ENCODE data around the gene USO1.
"Not testable (repeated sequence)": the region's sequence is repeated elsewhere in the genome, so short reads cannot be mapped to it uniquely, and the experiment has no call there.

USO1 gene

DNA sequence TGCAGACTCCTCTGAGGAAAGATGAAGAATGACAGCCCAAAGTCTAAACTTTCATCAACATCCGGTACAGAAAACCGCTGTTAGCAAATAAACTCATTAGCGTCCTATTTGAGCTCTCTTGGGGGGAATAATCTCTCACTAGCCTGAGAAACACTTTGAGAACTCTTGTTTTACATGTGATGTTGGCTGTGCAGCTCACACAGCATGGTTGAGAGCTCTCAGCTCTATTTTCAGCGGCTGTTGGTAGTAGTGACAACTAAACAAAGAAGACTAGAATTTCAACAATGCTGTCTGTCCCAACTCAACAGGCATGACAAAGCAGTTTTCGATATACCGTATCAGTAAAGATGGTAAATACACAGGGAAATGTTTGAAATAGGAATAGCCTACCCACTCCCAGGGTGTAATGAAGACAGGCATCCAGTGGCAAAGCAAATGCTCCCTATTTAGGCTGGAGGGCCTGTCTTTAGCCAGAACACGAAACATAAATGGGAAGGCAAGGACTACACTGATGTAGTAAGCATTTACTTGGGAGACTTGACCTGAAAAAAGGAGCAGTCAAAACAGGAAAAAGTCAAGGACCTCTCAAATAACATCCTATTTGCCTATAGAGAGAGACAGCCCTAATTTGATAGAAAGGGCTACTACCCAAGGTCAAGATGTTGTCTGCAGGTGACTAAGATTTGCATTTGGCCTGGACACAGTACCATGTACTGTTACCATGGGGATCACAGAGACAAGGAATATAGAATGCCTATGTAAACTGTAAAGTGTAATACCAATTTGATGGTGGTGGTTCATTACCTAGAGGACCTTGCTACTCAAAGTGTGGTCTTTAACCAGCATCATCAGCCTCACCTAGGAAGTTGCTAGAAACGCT is 117.5 kb downstream of the USO1 start:
- no peak for DNase-seq (ENCODE audit: low read depth in 4 of 4, low spot score in 1 of 4)

DNA sequence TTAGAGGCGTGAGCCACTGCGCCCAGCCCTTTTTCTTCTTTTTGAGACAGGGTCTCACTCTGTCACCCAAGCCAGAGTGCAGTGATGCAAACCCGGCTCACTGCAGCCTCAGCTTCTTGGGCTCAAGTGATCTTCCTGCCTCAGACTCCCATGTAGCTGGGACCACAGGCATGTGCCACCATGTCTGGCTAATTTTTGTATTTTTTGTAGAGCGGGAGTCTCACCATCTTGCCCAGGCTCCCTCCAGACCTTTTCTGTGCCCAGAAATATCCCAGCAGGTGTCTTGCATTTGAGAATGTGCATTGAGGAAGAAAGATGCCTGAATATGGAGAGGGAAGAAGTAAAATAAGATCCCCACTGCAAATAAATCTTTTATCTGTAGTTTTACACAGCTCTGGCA is 119.2 kb downstream of the USO1 start:
- no peak for DNase-seq (ENCODE audit: low read depth in 4 of 4, low spot score in 1 of 4)

DNA sequence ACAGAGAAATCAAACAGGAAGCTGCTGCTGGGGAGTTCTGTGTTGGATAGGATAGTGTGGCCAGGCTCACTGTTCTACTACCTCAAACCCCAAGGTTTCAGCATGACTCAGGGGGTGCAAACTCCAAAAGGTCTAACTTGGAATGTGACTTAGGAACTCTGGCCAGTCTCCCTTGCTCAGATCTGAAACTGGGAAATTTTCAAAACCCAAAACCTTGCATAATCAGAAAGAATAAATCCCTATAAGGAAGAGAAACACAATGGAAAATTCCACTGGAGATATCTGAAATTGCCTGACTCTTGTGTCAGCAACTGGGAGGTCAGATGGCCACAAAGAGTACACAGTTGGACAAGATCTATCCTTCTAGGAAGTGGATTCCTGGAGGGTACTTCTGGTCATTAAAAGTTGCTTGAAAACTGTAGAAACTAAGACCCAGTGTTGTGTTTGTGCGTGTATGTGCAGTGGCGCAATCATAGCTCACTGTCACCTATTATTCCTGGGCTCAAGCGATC is 119.8 kb downstream of the USO1 start:
- no peak for DNase-seq (ENCODE audit: low read depth in 4 of 4, low spot score in 1 of 4)

DNA sequence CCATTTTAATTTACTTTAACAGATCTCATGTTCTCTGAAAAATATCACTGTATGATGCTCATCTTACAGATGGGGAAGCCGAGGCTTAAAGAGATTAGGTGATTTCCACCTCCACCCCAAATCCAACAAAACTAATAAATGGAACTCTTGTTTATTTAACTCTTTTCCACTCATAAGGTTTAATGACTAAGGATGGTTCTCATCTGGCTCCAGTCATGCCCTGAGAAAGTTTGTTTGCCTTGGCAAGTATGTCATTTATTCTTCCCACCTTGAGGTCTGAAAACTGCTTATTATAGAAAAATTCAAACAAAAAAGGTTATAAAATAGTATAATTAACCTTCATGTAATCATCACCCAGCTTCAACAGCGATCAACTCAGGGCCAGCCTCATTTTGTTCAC is 121.6 kb downstream of the USO1 start:
- DNase-seq (ENCODE audit: low read depth in 4 of 4, low spot score in 1 of 4) = no peak

DNA sequence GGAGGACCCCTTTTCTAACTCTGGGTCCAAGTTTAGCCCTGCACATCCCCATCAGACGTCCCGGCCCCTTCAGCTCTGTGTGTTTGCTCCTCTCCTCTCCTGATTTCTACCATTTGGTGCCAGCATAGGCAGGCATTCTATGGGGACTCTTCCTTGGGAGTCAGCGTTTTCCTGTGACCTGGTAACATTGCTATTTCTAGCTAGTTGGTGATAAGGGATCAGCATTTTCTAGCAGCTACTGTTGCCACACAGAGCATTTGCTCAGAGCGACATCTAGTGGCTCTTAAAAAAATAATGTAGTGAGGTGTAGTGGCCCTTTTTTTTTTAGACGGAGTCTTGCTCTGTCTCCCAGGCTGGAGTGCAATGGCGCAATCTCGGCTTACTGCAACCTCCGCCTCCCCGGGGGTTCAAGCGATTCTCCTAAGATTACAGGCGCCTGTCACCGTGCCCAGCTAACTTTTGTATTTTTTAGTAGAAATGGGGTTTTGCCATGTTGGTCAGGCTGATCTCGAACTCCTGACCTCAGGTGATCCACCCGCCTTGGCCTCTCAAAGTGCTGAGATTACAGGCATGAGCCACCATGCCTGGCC is 123.9 kb downstream of the USO1 start:
- DNase-seq (ENCODE audit: low read depth in 4 of 4, low spot score in 1 of 4) = not testable (repeated sequence)

DNA sequence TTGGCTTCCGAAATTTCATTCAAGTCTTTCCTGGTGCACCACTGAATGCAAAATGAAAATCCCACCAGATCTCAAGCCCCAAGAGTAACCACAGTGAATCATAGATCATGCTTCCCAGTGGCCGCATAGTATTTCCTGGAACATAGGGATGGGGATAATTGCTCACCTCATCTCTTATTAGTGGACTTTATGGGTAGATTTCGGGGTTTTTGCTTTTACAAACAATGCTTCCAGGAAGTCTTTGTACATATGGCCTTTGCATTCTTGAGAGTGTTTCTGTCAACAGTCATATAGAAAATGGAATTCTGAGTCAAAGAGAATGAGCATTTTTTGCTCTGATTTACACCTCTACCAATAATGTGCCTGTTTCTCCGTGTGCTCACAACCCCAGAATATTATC is 124.5 kb downstream of the USO1 start:
- DNase-seq (ENCODE audit: low read depth in 4 of 4, low spot score in 1 of 4) = no peak

DNA sequence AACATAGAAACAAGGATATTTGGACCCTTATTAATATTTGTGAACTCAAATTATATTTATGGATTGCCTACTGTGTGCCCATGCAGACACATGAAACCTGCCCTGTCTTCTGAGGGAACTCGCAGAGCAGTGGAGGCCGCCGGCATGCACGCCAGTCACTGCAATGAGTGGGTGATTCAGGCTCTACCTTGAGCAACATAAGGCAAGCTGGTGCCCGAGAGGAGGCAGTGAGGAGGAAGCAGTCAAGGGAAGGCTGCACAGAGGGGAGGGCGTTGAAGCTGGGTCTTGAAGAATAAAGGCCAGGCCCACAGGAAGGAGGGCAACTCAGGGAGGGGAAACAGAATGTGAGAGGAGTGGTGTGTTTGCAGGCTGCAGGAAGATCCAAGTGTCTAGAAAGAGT is 125.1 kb downstream of the USO1 start:
- DNase-seq (ENCODE audit: low read depth in 4 of 4, low spot score in 1 of 4) = no peak

DNA sequence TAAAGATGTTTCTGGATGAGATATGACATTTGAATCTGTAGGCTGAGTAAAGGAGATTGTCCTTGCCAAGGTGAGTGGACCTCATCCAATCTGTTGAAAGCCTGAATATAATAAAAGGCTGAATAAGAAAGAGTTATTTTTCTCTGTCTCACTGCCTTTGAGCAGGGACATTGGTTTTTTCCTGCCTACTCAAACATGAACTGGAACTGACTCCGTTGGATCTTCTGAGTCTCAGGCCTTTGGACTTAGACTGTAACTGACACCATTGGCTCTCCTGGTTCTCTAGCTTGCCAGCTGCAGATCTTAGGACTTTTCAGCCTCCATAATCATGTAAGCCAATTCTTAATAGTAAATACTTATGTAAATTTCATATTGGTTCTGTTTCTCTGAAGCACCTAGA is 134.3 kb downstream of the USO1 start:
- DNase-seq (ENCODE audit: low read depth in 4 of 4, low spot score in 1 of 4) = no peak

DNA sequence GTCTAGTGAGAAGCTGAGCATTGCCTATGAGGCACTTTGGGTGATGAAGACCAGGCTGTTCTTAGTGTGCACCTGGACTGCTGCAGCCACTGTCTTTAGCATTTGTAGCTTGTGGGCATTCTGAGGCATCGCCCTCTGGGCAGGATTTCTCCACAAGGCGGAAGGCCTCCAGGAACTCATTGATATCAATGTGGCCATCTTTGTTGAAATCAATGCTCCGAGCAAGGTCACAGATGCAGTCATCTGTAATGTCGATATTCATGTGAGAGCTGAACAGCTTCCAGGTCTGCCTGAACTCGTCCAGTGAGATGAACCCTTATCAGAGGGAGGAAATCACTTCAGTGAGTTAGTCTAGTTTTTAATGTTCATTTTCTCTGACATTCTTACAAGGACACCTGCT is 136.2 kb downstream of the USO1 start:
- no peak for DNase-seq (ENCODE audit: low read depth in 4 of 4, low spot score in 1 of 4)
